IPS-20b (cell line): ENCODE results near the gene OPCML.

ENCODE experiments used
- H3K27ac ChIP-seq: one replicate; pipeline ENCODE4 v1.5.1; 2013; ENCODE audit warnings: low read length
- H3K27me3 ChIP-seq: 2 replicates; pipeline ENCODE4 v1.6.1; 2013; ENCODE audit warnings: mild to moderate bottlenecking, low read length, inconsistent platforms; ENCODE audit not compliant: insufficient read depth
- H3K36me3 ChIP-seq: 2 replicates; pipeline ENCODE4 v1.6.1; 2013; ENCODE audit warnings: low read depth, mild to moderate bottlenecking, inconsistent platforms, low read length, moderate library complexity; ENCODE audit not compliant: insufficient read depth
- H3K4me1 ChIP-seq: 2 replicates; pipeline ENCODE4 v1.6.1; 2013; ENCODE audit warnings: mild to moderate bottlenecking, control low read depth, inconsistent platforms, low read length, moderate library complexity; ENCODE audit not compliant: insufficient read depth
- H3K4me3 ChIP-seq: 2 replicates; pipeline ENCODE4 v1.5.1; 2013; ENCODE audit warnings: mild to moderate bottlenecking, low read length, inconsistent platforms
- H3K9ac ChIP-seq: 2 replicates; pipeline ENCODE4 v1.6.1; 2013; ENCODE audit warnings: low read depth, mild to moderate bottlenecking, inconsistent platforms, low read length, moderate library complexity
- H3K9me3 ChIP-seq: 2 replicates; pipeline ENCODE4 v1.6.1; 2013; ENCODE audit warnings: mild to moderate bottlenecking, low read depth, low read length, inconsistent platforms; ENCODE audit not compliant: insufficient read depth

OPCML gene

DNA sequence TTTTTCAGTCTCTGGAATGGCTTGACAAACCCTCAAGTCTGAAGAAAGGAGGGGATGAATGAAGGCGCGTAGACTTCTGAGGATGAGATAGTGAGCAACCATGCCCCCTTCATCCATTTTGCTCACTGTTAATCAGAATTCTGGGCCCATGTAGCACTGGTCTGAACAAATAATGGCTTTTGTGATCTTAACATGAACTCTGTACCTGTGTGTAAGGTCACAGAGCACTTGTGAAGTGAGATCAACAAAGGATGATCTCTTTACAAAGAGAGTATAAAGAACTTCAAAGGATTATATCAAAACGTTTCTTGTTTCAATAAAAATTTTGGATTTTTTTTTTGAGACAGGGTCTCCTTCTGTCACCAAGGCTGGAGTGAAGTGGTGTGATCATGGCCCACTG, 976.7 kb downstream of the OPCML start:
- no peak overlapping the region for H3K4me3 ChIP-seq
- H3K9me3 ChIP-seq = no peaks in the 10 kb centered on the region
- H3K4me1 ChIP-seq = no peaks in the 10 kb centered on the region
- no peaks in the 10 kb centered on the region for H3K27me3 ChIP-seq
- H3K27ac ChIP-seq = no peak overlapping the region
- H3K36me3 ChIP-seq = no peaks in the 10 kb centered on the region
- H3K9ac ChIP-seq = no peak overlapping the region

DNA sequence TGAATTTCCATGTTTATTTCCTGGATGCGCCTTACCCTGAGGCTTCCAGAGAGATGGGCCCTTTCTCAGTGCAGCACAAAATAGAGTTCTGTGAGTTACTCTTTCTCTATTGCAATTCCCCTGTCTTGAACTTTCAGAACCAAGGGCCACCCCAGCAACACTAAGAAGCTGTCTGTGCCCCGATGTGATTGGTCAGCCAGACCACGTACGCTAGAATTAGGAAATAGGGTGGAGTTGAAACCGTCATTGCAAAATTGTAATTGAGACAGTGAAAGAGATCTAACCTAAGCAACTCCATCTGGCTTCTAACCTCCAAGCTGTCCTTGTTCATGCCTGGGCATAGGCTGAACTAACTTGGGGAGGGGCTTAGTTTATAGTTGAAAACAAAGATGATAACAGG, 981.3 kb downstream of the OPCML start:
- Histone ChIP-seq H3K27ac (no peak overlapping the region), H3K4me1 (no peaks in the 10 kb centered on the region), H3K27me3 (no peaks in the 10 kb centered on the region), H3K4me3 (no peak overlapping the region), H3K36me3 (no peaks in the 10 kb centered on the region), H3K9ac (no peak overlapping the region), H3K9me3 (no peaks in the 10 kb centered on the region)

DNA sequence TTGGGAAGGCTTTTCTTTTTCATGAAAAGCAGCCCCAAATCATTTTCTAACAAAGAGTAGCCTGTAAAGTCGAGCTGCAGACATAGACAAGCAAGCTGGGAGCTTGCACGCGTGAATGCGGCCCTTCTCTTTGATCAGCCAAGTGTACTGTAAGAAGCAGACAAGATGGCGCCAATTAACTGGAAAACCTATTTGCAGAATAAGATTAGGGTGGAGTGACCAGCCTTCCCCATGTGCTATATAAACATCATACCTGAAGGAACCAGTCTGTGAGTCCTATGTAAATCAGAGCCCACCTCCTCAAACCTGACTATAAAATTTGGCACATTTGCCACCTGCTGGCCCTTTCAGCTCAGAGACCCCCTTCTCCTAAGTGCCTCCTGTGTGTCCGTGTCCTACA, 982.7 kb downstream of the OPCML start:
- no peak overlapping the region for H3K9ac ChIP-seq
- H3K4me3 ChIP-seq = no peak overlapping the region
- H3K4me1 ChIP-seq = no peaks in the 10 kb centered on the region
- no peaks in the 10 kb centered on the region for H3K27me3 ChIP-seq
- no peaks in the 10 kb centered on the region for H3K9me3 ChIP-seq
- no peak overlapping the region for H3K27ac ChIP-seq
- no peaks in the 10 kb centered on the region for H3K36me3 ChIP-seq

DNA sequence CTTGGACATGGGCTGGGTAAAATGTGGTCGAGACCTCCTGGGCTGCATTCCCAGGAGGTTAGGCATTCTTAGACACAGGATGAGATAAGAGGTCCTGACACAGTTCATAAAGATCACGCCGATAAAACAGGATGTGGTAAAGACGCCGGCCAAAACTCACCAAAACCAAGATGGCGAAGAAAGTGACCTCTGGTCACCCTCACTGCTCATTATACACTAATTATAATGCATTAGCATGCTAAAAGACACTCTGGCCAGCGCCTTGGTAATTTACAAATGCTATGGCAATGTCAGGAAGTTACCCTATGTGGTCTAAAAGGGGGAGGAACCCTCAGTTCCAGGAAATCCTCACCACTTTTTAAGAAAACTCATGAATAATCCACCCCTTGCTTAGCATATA, 983.3 kb downstream of the OPCML start:
- no peak overlapping the region for H3K27ac ChIP-seq
- H3K4me1 ChIP-seq = no peaks in the 10 kb centered on the region
- H3K27me3 ChIP-seq = no peaks in the 10 kb centered on the region
- H3K36me3 ChIP-seq = no peaks in the 10 kb centered on the region
- no peak overlapping the region for H3K4me3 ChIP-seq
- no peak overlapping the region for H3K9ac ChIP-seq
- H3K9me3 ChIP-seq = no peaks in the 10 kb centered on the region

DNA sequence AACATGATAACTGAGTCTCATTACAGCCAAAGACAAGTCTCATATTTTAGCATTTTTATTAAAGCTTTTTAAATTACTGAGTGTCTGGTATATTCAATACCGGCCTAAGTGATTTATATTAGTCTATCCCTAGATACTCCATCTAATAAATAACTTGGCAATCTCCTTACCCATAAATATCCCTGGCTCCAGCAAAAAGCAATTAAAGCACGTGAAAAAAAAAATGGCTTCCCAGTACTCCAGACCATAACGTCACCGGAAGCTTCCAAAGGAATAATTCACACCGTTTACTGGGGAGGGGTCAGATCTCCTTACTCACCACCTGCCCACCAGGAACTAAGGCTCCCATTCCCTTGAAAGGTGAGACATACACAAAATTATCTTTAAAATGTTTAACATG, 988.3 kb downstream of the OPCML start:
- Histone ChIP-seq H3K9me3 (no peaks in the 10 kb centered on the region), H3K27me3 (no peaks in the 10 kb centered on the region), H3K4me3 (no peak overlapping the region), H3K4me1 (no peaks in the 10 kb centered on the region), H3K36me3 (no peaks in the 10 kb centered on the region), H3K9ac (no peak overlapping the region), H3K27ac (no peak overlapping the region)

DNA sequence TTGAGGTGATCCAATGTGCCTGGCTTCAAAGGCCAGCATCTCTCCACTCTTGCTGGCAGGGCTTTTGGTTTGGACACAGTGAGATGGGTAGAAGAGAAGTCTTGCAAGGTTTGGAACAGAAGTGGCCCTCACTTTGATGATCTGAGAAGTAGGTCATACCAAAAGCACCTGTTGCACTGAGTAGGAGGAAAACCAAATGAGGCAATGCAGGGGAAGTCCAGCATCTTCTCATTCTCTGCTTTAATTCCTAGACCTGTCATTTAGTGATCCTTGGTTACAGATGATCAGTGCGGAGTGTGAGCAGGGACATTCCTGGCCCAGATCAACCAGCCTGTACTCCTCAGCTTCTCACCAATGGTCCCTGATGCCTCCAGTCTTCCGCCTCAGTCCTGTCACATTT, 990.5 kb downstream of the OPCML start:
- no peak overlapping the region for H3K27ac ChIP-seq
- no peaks in the 10 kb centered on the region for H3K36me3 ChIP-seq
- H3K27me3 ChIP-seq = no peaks in the 10 kb centered on the region
- no peaks in the 10 kb centered on the region for H3K9me3 ChIP-seq
- H3K4me3 ChIP-seq = no peak overlapping the region
- H3K9ac ChIP-seq = no peak overlapping the region
- H3K4me1 ChIP-seq = no peaks in the 10 kb centered on the region

DNA sequence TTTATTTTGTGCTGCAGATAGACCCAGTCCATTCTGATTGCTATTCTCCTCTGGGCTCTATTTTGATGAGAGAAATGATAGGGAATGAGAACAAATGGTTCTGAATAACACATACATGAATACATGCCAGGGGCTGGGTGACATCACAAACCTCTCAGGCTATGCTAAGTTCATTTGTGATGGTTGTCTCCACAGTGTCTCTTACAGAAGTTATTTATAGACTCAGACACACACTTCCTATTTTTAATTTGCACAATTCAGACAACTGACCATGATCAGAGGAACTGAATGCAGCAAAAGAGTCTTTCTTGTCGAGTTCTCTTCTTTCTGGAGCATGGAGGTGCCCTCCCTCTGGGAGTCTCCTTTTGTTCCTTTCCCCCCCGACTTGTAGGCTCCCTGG, 991.7 kb downstream of the OPCML start:
- H3K27me3 ChIP-seq = no peaks in the 10 kb centered on the region
- H3K9ac ChIP-seq = no peak overlapping the region
- H3K9me3 ChIP-seq = no peaks in the 10 kb centered on the region
- H3K36me3 ChIP-seq = no peaks in the 10 kb centered on the region
- H3K27ac ChIP-seq = no peak overlapping the region
- no peak overlapping the region for H3K4me3 ChIP-seq
- H3K4me1 ChIP-seq = no peaks in the 10 kb centered on the region

DNA sequence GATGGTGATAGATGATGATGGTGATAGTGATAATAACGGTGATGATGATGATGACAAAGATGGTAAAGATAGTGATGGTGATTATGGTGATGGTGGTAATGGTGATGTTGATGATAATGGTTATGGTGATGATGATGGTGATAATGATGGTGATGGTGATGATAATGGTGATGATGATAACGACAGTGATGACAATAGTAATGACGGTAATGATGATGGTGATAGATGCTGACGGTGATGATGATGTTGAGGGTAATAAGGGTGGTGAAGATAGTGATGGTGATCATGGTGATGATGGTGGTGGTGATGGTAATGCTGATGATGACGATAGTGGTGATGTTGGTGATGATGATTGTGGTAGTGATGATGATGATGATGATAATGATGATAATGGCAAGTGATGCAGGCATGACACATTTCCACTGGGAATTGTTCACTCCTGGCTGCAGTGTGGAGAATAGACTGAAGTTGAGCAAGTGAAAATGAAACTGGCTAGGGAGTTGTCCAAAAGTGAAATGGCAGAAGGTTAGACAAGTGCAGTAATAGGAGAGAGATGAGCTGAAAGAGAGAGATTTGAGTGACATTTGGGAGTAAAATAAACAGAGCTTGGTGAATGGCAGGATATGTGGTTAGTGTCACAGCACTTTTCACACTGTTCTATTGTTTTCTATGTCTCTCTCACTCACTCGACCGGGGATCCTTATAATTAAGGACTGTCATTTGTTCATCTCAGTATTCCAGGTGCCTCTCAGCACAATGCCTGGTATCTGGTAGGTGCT, 992.5 kb downstream of the OPCML start:
- no peaks in the 10 kb centered on the region for H3K9me3 ChIP-seq
- no peaks in the 10 kb centered on the region for H3K36me3 ChIP-seq
- H3K4me1 ChIP-seq = no peaks in the 10 kb centered on the region
- H3K27me3 ChIP-seq = no peaks in the 10 kb centered on the region
- H3K4me3 ChIP-seq = no peak overlapping the region
- H3K9ac ChIP-seq = no peak overlapping the region
- no peak overlapping the region for H3K27ac ChIP-seq

DNA sequence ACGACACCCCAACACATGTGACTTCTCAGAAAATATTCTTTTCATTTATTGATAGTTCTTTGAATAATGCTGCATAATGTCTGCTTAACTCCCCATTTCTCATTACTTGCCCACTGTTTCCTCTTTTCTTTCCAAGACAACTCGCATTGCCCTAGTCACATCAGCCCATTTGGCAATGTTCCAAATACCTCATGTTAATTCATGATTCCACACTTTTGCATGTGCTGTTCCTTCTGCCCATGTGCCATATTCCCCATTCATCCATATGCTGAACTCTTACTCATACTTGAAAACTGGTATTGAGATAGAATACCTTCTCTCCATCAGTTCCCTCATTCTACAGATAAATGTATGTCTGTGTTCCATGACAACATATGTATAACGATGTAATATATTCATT, 993.7 kb downstream of the OPCML start:
- no peak overlapping the region for H3K4me3 ChIP-seq
- no peak overlapping the region for H3K9ac ChIP-seq
- H3K36me3 ChIP-seq = no peaks in the 10 kb centered on the region
- no peaks in the 10 kb centered on the region for H3K9me3 ChIP-seq
- H3K27me3 ChIP-seq = no peaks in the 10 kb centered on the region
- no peak overlapping the region for H3K27ac ChIP-seq
- no peaks in the 10 kb centered on the region for H3K4me1 ChIP-seq

DNA sequence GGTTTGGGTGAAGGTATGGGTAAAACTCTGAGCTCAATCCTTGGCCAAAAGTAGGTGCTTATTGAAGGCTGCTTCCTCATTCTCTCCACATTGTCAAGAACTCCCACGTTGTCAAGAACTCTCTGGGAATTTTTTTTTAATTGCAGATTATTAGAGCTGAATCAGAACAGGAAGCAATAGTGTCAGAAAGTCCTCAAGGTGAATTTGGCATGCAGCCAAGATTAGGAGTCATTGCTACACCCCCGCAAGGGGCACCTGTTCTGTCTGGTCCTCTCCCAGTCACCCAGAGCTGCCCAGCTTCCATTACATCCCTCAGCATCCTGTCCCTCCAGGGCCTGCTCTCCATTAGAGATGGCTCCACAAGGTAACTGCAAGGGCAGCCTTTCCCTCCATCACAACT, 996.5 kb downstream of the OPCML start:
- H3K27me3 ChIP-seq = no peaks in the 10 kb centered on the region
- H3K4me1 ChIP-seq = peaks cover 2% of the 10 kb centered on the region; the same call in 1 of the 2 replicates
- no peak overlapping the region for H3K4me3 ChIP-seq
- H3K9ac ChIP-seq = no peak overlapping the region
- no peak overlapping the region for H3K27ac ChIP-seq
- no peaks in the 10 kb centered on the region for H3K9me3 ChIP-seq
- H3K36me3 ChIP-seq = no peaks in the 10 kb centered on the region

DNA sequence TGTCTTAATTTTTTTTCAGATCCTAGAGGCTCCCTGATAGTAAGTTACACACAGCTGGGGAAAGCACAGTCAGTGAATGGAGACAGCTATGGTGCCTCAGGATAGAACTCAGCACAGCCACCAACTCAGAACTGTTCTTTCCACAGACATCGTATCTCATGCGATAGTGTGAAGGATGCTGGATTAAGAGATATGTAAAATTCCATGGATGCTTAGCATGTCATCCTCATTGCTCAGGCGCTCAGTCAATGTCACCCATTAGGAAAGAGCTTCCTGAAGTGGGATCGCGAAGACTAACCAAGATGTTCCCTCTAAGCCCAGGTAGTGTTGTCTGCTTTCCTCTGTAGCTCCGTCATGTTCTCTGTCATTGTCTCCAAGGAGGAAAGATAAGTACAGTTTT, 1000.4 kb downstream of the OPCML start:
- Histone ChIP-seq H3K4me1 (peaks cover 2% of the 10 kb centered on the region; the same call in 1 of the 2 replicates), H3K27me3 (no peaks in the 10 kb centered on the region), H3K27ac (no peak overlapping the region), H3K9me3 (no peaks in the 10 kb centered on the region), H3K36me3 (no peaks in the 10 kb centered on the region), H3K4me3 (no peak overlapping the region), H3K9ac (no peak overlapping the region)

DNA sequence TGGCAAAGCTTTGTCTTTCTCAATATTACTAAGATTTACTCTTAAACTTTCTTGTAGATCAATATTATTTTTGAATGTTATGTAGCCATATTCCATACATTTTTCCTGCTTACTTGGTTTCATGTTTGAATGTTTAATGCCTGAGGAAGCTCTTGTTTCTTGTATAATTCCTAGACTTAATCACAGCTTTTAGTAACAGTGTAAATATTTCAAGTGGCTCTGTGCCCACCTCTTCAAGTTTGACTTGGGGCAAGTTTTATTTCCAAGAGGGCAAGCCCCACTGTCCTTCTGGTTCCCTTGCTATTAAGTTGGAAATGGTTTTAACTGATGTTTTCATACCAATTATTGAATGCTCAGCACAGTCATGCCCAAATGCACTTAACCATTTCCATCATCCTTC, 1004.1 kb downstream of the OPCML start:
- Histone ChIP-seq H3K4me3 (no peak overlapping the region), H3K4me1 (peaks cover 2% of the 10 kb centered on the region; the same call in 1 of the 2 replicates), H3K27ac (no peak overlapping the region)

More for the DNA sequence above, 1004.1 kb downstream of the OPCML start:
- Histone ChIP-seq H3K36me3 (no peaks in the 10 kb centered on the region), H3K27me3 (no peaks in the 10 kb centered on the region), H3K9ac (no peak overlapping the region), H3K9me3 (no peaks in the 10 kb centered on the region)
